Measurements from ENCODE around the gene FBXO3.
"Not testable (repeated sequence)": the region's sequence is repeated elsewhere in the genome, so short reads cannot be mapped to it uniquely, and the experiment has no call there.

The FBXO3 gene

DNA sequence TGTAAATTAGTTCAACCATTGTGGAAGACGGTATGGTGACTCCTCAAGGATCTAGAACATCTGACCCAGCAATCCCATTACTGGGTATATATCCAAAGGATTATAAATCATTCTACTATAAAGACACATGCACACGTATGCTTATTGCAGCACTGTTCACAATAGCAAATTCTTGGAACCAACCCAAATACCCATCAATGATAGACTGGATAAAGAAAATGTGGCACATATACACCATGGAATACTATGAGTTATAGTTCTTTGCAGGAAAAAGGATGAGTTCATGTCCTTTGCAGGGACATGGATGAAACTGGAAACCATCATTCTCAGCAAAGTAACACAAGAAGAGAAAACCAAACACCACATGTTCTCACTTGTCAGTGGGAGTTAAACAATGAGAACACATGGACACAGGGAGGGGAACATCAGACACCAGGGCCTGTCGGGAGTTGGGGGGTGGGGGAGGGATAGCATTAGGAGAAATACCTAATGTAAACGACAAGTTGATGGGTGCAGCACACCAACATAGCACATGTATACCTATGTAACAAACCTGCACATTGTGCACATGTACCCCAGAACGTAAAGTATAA, 45.2 kb downstream of the FBXO3 start:
- not testable (repeated sequence) for DNase-seq (ENCODE audit: low spot score)

DNA sequence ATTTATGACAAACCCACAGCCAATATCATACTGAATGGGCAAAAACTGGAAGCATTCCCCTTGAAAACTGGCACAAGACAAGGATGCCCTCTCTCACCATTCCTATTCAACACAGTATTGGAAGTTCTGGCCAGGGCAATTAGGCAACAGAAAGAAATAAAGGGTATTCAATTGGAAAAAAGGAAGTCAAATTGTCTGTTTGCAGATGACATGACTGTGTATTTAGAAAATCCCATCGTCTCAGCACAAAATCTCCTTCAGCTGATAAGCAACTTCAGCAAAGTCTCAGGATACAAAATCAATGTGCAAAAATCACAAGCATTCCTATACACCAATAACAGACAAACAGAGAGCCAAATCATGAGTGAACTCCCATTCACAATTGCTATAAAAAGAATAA, 46.8 kb downstream of the FBXO3 start:
- DNase-seq (ENCODE audit: low spot score), result not testable (repeated sequence)

DNA sequence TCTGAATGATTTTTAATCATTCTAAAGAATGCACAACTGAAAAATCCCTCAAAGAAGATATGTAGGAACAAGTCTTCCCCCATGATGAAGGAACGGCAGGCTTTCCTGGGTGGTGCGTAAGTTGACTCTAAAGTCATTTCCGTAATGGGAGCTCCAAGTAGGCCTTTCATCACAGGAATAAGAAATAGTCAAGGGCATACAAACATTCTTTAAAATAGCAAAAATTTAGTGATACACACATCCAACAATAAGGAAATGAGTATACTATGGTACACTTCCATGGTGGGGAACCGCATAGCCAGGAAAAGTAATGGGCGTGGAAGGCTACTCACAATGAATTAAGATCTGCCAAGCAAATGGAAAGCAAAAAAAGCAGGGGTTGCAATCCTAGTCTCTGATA, 48.8 kb downstream of the FBXO3 start:
- DNase-seq (ENCODE audit: low spot score), result no peak

DNA sequence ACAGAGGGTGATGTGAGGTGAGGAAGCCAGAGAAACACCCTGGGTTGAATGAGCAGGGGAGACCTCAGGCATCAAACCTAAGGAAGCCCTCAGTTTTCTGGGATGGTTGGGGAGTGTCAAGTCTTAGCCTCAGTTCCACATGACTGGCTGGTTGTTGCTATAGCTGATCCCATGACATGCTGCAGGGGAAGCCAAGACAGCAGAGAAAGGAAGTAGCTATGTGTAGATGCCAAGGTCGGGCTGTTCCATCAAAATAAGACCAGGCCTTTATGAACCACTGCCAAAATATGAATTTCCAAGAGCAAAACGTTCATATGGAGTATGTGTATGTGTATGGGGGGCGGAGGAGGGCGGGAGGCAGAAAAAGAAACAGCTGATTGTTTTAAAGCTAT, 49.7 kb downstream of the FBXO3 start:
- no peak for DNase-seq (ENCODE audit: low spot score)

- DNase-seq (ENCODE audit: low spot score), result peak; percentile 55
Measured at GRCh38 chr11:33723238-33723881, 51.0 kb downstream of the FBXO3 start.

DNA sequence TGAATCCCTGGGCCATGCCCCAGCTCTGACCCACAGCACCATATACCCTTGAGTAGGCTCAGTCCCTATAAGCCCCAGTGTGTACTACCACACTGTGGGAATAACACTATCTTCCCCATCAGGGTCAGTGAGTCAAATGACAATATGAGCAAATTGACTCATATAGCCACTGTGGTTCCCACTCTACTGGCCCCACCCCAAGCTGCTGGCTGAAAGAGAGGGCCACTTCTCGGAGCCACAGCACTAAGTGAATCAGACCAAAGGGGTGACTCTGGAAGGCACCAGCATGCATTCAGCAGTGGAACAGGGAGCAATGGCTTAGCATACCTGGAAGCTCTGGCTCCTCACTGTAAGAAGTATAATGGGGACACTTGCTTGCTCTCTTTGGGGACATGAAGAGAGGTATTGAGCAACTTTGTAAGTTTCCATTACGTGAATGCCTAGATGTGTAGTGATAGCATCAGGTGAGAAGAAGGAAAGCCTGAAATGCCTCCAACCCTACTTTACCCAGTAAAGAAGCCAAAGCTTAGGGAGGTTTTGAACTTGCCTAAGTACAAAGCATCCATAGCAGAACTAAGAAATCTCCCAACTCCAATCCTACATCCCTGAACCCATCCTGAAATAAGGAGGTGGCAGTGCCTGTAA, 51.6 kb downstream of the FBXO3 start:
- no peak for DNase-seq (ENCODE audit: low spot score)

DNA sequence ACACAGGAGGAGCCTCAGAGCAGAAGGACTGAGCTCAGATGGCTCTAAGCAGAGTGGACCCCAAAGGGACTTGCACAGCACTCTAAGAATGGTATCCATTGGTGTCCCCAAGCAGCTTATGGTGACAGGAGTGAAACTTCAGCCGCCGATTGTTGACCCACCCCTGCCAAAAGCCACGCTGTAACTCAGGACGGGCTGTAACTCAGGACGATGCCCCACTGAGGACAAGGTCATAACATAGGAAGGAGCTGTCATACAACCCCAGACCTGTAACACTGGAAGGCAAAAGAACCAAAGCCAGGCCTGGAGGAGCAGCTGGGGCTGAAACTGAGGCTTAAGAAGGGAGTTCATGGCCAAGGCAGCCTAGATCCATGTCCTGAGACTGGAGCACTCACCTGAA, 52.3 kb downstream of the FBXO3 start:
- no peak for DNase-seq (ENCODE audit: low spot score)

GRCh38 chr11:33721426-33721825, 52.9 kb downstream of the FBXO3 start:
- DNase-seq (ENCODE audit: low spot score), result no peak

DNA sequence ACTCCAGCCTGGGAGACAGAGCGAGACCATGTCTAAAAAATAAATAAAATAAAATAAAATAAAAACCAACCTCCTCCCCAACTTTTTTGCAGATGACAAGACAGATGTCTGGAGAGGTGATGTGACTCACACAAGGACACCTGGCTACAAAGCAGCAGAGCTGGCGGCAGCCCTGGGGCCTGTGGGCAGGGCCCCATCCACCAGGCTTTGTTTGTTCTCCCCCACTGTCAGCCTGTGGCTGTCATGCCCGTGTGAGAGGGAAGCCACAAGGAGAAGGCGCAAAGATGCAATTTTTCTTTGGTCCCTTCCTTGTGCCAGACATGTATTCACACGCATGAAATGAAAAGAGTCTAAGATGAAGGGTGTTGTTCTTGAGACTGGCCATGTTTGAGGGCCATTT, 54.7 kb downstream of the FBXO3 start:
- DNase-seq (ENCODE audit: low spot score), result no peak

GRCh38 chr11:33718440-33718839, 55.9 kb downstream of the FBXO3 start:
- DNase-seq (ENCODE audit: low spot score), result no peak

- DNase-seq (ENCODE audit: low spot score), result no peak
Measured at GRCh38 chr11:33716243-33716642, 58.1 kb downstream of the FBXO3 start.

DNA sequence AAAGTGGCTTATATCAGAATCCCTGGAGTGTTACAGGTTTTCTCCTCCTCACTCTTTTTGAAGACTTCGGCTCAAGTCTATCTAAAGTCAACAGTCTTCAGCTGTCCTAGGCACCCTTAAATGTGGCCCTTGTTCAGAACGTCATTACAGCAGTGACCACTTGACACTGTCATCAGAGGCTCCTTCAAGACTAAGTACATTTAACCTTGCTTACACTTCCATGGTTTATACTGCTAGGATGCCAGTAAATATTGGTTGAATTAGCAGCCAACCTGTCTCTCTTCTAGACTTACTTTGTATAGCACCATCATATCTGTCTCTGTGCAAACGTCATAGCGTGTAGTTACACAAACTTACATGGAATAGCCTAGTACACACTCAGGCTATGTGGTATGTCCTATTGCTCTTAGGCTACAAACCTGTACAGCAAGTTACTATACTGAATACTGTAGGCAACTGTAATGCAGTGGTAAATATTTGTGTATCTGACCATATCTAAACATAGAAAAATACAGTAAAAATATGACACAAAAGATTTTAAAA, 60.4 kb downstream of the FBXO3 start:
- DNase-seq (ENCODE audit: low spot score), result no peak

GRCh38 chr11:33713151-33713855, 61.0 kb downstream of the FBXO3 start:
- DNase-seq (ENCODE audit: low spot score), result no peak

DNA sequence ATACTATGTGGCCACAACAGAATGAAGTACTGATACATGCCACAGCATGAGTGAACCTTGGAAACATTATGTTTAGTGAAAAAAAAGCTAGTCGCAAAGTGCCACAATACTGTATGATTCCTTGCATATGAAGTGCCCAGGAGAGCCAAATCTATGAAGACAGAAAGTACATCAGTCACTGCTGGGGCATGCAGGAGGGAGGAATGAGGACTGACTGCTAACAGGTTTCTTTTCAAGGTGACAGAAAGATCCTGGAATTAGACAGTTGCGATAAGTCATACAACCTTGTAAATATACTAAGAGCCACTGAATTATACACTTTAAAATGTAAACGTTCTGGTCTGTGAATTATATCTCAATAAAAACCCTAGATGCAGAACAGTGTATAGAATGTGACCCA, 61.9 kb downstream of the FBXO3 start:
- no peak for DNase-seq (ENCODE audit: low spot score)

GRCh38 chr11:33709466-33709865, 64.9 kb downstream of the FBXO3 start:
- no peak for DNase-seq (ENCODE audit: low spot score)

DNA sequence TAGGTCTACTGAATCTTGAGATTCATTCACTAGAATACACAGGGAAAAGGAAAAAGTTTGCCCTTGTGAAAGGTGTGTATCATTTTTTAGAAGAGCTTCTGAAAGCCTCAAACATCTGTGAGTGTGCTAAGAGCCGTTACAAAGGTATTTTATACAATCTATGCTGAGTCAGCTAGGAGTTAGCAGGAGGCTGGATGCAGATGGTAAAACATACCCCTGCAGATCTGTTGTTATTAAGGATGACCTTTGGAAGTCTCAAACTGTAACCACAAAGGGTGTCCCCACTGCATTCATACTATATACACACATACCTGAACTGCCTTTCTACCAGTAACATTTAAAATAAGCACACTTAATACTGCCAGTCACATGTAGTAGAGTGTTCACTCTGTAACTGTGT, 65.3 kb downstream of the FBXO3 start:
- no peak for DNase-seq (ENCODE audit: low spot score)

DNA sequence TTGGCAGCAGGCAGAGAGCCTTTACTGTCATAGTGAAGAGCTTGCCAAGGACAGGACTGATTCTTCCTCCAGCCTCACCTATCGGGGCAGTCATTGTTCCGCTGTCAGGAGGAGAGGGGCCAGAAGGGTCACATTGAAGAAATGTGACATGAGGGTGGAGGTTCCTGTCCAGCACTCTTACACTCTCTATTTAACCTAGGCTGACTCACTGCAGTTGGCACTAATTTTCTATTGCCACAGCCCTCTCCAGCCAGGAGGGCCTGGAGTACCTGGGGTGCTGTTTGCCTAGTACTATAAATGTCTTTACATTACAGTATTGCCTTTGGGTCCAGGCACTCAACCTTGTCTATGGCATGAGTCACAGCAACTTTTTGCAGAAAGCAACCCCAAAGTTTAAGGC, 66.5 kb downstream of the FBXO3 start:
- DNase-seq (ENCODE audit: low spot score), result not testable (repeated sequence)

DNA sequence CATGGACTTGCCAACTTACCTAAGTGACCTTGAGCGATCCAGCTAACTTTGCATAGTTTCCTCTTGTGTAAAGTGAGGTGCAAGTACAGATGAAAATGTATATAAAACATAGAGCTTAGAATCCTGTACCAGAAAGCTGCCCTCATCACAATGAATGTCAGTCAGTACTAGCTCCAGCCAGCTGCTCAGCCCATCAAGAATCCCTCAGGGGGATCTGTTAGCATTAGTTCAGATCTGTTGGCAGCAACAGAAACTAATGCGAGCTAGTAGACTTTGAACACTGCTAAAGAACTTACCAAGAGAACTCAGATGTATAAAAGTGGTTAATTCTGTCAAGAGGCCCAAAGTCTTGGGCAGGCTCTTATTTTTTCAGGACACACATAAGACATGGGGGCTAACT, 67.4 kb downstream of the FBXO3 start:
- no peak for DNase-seq (ENCODE audit: low spot score)

DNA sequence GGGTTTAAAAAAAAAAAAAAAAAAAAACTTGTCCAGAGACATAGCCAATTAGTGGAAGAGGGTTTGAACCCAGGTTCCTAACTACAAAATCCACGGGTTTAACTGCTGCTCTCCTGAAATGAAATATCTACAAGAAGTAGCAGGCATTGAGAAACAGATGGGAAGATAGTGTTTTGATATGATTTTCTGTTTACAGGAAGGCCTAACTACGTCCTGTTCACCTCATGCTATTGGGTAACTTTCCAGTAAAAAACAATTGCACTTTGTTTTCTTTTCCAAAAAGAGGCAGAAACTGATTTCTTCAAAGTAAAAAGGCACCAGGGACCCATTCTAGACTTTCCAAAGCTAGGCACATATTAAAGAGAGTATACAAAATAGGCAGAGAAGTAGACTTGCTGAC, 67.8 kb downstream of the FBXO3 start:
- no peak for DNase-seq (ENCODE audit: low spot score)

- DNase-seq (ENCODE audit: low spot score), result no peak
Measured at GRCh38 chr11:33704240-33705002, 69.9 kb downstream of the FBXO3 start.

DNA sequence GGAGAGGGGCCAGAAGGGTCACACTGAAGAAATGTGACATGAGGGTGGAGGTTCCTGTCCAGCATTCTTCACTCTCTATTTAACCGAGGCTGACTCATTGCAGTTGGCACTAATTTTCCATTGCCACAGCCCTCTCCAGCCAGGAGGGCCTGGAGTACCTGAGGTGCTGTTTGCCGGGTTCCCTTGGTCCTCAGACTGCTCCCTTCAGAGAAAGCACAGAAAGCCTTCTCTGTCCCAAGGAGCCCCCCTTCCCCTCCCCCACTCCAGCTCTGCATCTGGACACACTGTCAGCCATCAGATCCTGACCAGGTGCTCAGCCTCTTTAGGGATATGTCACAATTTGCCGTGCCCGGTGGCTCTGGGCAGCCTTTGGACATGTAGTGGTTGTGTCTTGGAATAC, 70.5 kb downstream of the FBXO3 start:
- no peak for DNase-seq (ENCODE audit: low spot score)

DNA sequence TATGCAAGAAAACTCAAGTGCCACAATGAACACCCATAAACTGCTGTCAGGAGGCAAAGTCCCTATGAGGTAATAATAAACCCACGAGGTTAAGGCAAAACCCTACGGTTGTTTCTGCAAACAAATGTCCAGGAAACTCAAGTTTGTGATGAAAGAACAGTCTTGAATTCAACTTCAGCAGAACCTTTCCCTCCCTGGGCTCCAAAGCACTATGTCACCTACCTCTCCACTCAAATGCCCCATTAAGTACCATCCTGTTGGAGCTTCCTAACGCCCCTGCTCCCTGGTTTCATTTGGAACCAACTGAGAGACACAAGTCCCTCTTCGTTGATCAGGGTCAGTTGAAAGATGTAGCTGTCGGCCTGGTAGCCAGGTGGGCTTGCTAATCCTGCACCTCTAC, 71.1 kb downstream of the FBXO3 start:
- no peak for DNase-seq (ENCODE audit: low spot score)

All from hepatic stellate cell (primary cell).